ENCODE data around the gene MYBL2. TPM values are rescaled to one million over a fixed set of nuclear protein-coding genes. Genes with fewer than 3 reads are reported as not detected.
"Not testable (repeated sequence)": the region's sequence is repeated elsewhere in the genome, so short reads cannot be mapped to it uniquely, and the experiment has no call there.

MYBL2 gene
- total and polyA plus RNA-seq, 7 experiments from 2014 or later = 0.58 to 69.7 (median 2.7) TPM; not detected in 4

- H3K27ac ChIP-seq (ENCODE audit: low read depth, low read length); H3K27ac Mint-ChIP-seq; DNase-seq; H3K4me1 ChIP-seq (ENCODE audit: control insufficient read depth in 2 of 2, insufficient read depth in 2 of 2, low read length in 2 of 2); H3K4me3 Mint-ChIP-seq; ATAC-seq; H3K36me3 Mint-ChIP-seq; CTCF ChIA-PET; H3K27me3 Mint-ChIP-seq; POLR2A ChIA-PET; H3K27me3 ChIP-seq (ENCODE audit: control insufficient read depth in 2 of 2, insufficient read depth in 2 of 2, low read length in 2 of 2); H3K4me1 Mint-ChIP-seq; H3K4me3 ChIP-seq (ENCODE audit: low read length); H3K36me3 ChIP-seq (ENCODE audit: control insufficient read depth in 2 of 3, insufficient read depth in 3 of 3, low read length in 3 of 3); H3K9me3 Mint-ChIP-seq; H3K9me3 ChIP-seq (ENCODE audit: control insufficient read depth in 2 of 3, low read length in 3 of 3): not testable (repeated sequence)
- intact Hi-C loops (cut with micrococcal nuclease) = loop anchor here in 1 of 2 donors (10.0 kb wide), 2 partner anchors 87 to 167 kb away; no protein-coding TSS in a partner anchor
Observed at GRCh38 chr20:43757888-43758287, 91.0 kb downstream of the MYBL2 start.

GRCh38 chr20:43761386-43762340, 94.7 kb downstream of the MYBL2 start:
- peak; percentile 20 for ATAC-seq
- CTCF ChIA-PET = no interaction called here
- Histone ChIP-seq H3K4me3 (ENCODE audit: low read length) (no peak overlapping the region), H3K27ac (ENCODE audit: low read depth, low read length) (no peak overlapping the region), H3K36me3 (ENCODE audit: control insufficient read depth in 2 of 3, insufficient read depth in 3 of 3, low read length in 3 of 3) (no peaks in the 10 kb centered on the region), H3K9me3 (ENCODE audit: control insufficient read depth in 2 of 3, low read length in 3 of 3) (no peaks in the 10 kb centered on the region), H3K4me1 (ENCODE audit: control insufficient read depth in 2 of 2, insufficient read depth in 2 of 2, low read length in 2 of 2) (no peaks in the 10 kb centered on the region), H3K27me3 (ENCODE audit: control insufficient read depth in 2 of 2, insufficient read depth in 2 of 2, low read length in 2 of 2) (no peaks in the 10 kb centered on the region)
- no peak for DNase-seq
- intact Hi-C loops (cut with micrococcal nuclease) = no loop called here
- H3K4me3 Mint-ChIP-seq = no peak overlapping the region
- peak overlapping the region in 2 of 9 donors; percentile 11 to 49 for H3K27ac Mint-ChIP-seq
- POLR2A ChIA-PET = interaction anchor here (0.6 kb wide), 1 partner anchor 42 kb away, joined by 4 read pairs; no protein-coding TSS in a partner anchor
- H3K4me1 Mint-ChIP-seq = peaks cover 0 to 7% (median 0%) of the 10 kb centered on the region in 7 donors
- H3K27me3 Mint-ChIP-seq = peaks cover 0 to 6% (median 5%) of the 10 kb centered on the region in 5 donors
- H3K36me3 Mint-ChIP-seq = no peaks in the 10 kb centered on the region
- H3K9me3 Mint-ChIP-seq = no peaks in the 10 kb centered on the region

- H3K9me3 Mint-ChIP-seq = no peaks in the 10 kb centered on the region
- Histone ChIP-seq H3K27ac (ENCODE audit: low read depth, low read length) (no peak overlapping the region), H3K4me1 (ENCODE audit: control insufficient read depth in 2 of 2, insufficient read depth in 2 of 2, low read length in 2 of 2) (no peaks in the 10 kb centered on the region), H3K4me3 (ENCODE audit: low read length) (no peak overlapping the region), H3K9me3 (ENCODE audit: control insufficient read depth in 2 of 3, low read length in 3 of 3) (no peaks in the 10 kb centered on the region), H3K27me3 (ENCODE audit: control insufficient read depth in 2 of 2, insufficient read depth in 2 of 2, low read length in 2 of 2) (no peaks in the 10 kb centered on the region), H3K36me3 (ENCODE audit: control insufficient read depth in 2 of 3, insufficient read depth in 3 of 3, low read length in 3 of 3) (no peaks in the 10 kb centered on the region)
- H3K36me3 Mint-ChIP-seq = no peaks in the 10 kb centered on the region
- intact Hi-C loops (cut with micrococcal nuclease) = no loop called here
- H3K4me3 Mint-ChIP-seq = no peak overlapping the region
- ATAC-seq (no peak), DNase-seq (no peak)
- H3K27me3 Mint-ChIP-seq = peaks cover 5 to 13% (median 11%) of the 10 kb centered on the region in 5 donors
- POLR2A ChIA-PET = no interaction called here
- no peak overlapping the region for H3K27ac Mint-ChIP-seq
- peaks cover 0 to 7% (median 0%) of the 10 kb centered on the region in 7 donors for H3K4me1 Mint-ChIP-seq
- CTCF ChIA-PET = no interaction called here
Observed at GRCh38 chr20:43762911-43763310, 96.0 kb downstream of the MYBL2 start.

GRCh38 chr20:43765916-43766315, 99.0 kb downstream of the MYBL2 start:
- Mint-ChIP-seq H3K4me1 (peaks cover 0 to 7% (median 0%) of the 10 kb centered on the region in 7 donors), H3K27ac (no peak overlapping the region), H3K9me3 (peaks cover 0 to 1% (median 0%) of the 10 kb centered on the region in 11 donors), H3K27me3 (peaks cover 5 to 23% (median 20%) of the 10 kb centered on the region in 5 donors), H3K36me3 (no peaks in the 10 kb centered on the region), H3K4me3 (no peak overlapping the region)
- intact Hi-C loops (cut with micrococcal nuclease) = no loop called here
- H3K4me3 ChIP-seq (ENCODE audit: low read length) = no peak overlapping the region
- H3K36me3 ChIP-seq (ENCODE audit: control insufficient read depth in 2 of 3, insufficient read depth in 3 of 3, low read length in 3 of 3) = no peaks in the 10 kb centered on the region
- ChIA-PET POLR2A (no interaction called here), CTCF (no interaction called here)
- ATAC-seq = no peak
- no peaks in the 10 kb centered on the region for H3K9me3 ChIP-seq (ENCODE audit: control insufficient read depth in 2 of 3, low read length in 3 of 3)
- no peak overlapping the region for H3K27ac ChIP-seq (ENCODE audit: low read depth, low read length)
- H3K4me1 ChIP-seq (ENCODE audit: control insufficient read depth in 2 of 2, insufficient read depth in 2 of 2, low read length in 2 of 2) = no peaks in the 10 kb centered on the region
- H3K27me3 ChIP-seq (ENCODE audit: control insufficient read depth in 2 of 2, insufficient read depth in 2 of 2, low read length in 2 of 2) = no peaks in the 10 kb centered on the region
- no peak for DNase-seq

Other genes with a start within 250 kb of the MYBL2 start
- gene SRSF6, start 209.2 kb upstream of the MYBL2 start, total RNA-seq = 100 to 1,000 TPM; 168 to 291 (median 239) TPM
- gene SRSF6, start 209.2 kb upstream of the MYBL2 start, polyA plus RNA-seq = 10 to 100 TPM; 46.6 to 52.8 TPM
- gene L3MBTL1, start 159.4 kb upstream of the MYBL2 start, total RNA-seq = 10 to 100 TPM in 4 of 5 experiments, 1 to 10 TPM in 1; 8.6 to 24.7 (median 16.2) TPM
- 1 to 10 TPM in 1 of 2 donors, under 1 TPM in 1; 0.74 to 2.3 TPM for gene L3MBTL1, start 159.4 kb upstream of the MYBL2 start, polyA plus RNA-seq
- 1 to 10 TPM in 3 of 5 experiments, under 1 TPM in 2; 0.48 to 2.6 (median 1.9) TPM for gene SGK2, start 108.1 kb upstream of the MYBL2 start, total RNA-seq
- gene SGK2, start 108.1 kb upstream of the MYBL2 start, polyA plus RNA-seq = not detected
- 10 to 100 TPM; 14.8 to 19.7 (median 16.9) TPM for gene IFT52, start 76.2 kb upstream of the MYBL2 start, total RNA-seq
- 10 to 100 TPM; 32.3 to 34.9 TPM for gene IFT52, start 76.2 kb upstream of the MYBL2 start, polyA plus RNA-seq
- 1 to 10 TPM in 2 of 5 experiments, not detected in 3; 1.4 to 1.7 TPM for gene GTSF1L, start 59.9 kb downstream of the MYBL2 start, total RNA-seq
- not detected for gene GTSF1L, start 59.9 kb downstream of the MYBL2 start, polyA plus RNA-seq
- gene TOX2, start 247.7 kb downstream of the MYBL2 start, total RNA-seq = 1 to 10 TPM in 2 of 5 experiments, under 1 TPM in 3; 0.22 to 7.1 (median 0.96) TPM
- gene TOX2, start 247.7 kb downstream of the MYBL2 start, polyA plus RNA-seq = 1 to 10 TPM; 1.6 to 4.0 TPM

Data from naive thymus-derived CD4-positive, alpha-beta T cell (primary cell).